Measurements from ENCODE around the gene GPR161. TPM values are rescaled to one million over a fixed set of nuclear protein-coding genes. Genes with fewer than 3 reads are reported as not detected.

The GPR161 gene
- total and polyA plus RNA-seq, 2 experiments from 2014 or later, result 7.9 to 11.6 TPM

DNA sequence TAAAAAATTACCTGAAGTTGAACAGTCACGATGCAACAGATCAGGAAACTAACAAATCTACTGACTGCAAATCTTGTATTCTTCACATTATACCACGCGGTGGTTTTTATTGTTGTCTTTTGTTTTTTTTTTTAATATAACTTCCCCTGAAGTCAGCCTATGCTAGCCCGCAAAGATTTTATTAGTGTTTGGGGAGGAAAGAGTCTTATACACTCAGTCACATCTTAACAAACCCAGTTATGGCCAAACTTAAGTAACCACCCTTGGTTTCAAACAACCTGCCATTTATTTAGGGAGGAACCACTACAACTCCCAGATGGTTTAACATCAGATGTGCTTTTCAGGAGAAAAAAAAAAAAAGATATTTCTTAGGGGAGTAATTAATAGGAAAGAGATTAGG, 15.2 kb upstream of the GPR161 start:
- H3K9me3 Mint-ChIP-seq, result no peaks in the 10 kb centered on the region; the same call in 2 of the 3 replicates
- no peaks in the 10 kb centered on the region for H3K36me3 ChIP-seq (ENCODE audit: insufficient read depth)

More for the DNA sequence above, 15.2 kb upstream of the GPR161 start:
- Histone ChIP-seq H3K9me2 (ENCODE audit: insufficient read depth) (no peaks in the 10 kb centered on the region), H3K27ac (ENCODE audit: low read depth) (no peak overlapping the region), H3F3A (replicated peaks; ENCODE audit: low read depth) (no peaks in the 10 kb centered on the region), H3K4me1 (ENCODE audit: insufficient read depth) (no peaks in the 10 kb centered on the region), H3K4me3 (no peak overlapping the region), H3K27me3 (ENCODE audit: insufficient read depth) (no peaks in the 10 kb centered on the region), H4K20me1 (replicated peaks; ENCODE audit: insufficient read depth) (no peaks in the 10 kb centered on the region), H3K79me2 (replicated peaks; ENCODE audit: insufficient read depth) (no peaks in the 10 kb centered on the region), H2AFZ (no peak overlapping the region), H3K4me2 (no peak overlapping the region)
- no peaks in the 10 kb centered on the region for H3K36me3 Mint-ChIP-seq (ENCODE audit: low read depth)
- H3K27ac Mint-ChIP-seq, result no peak overlapping the region
- TF ChIP-seq STAT1 (IDR thresholded peaks at IDR 0.05; ENCODE audit: unreplicated experiment) (no peak), CREB1 (CRISPR knock-in tag; IDR thresholded peaks at IDR 0.05; ENCODE audit: low read depth) (no peak), POLR2AphosphoS5 (IDR thresholded peaks at IDR 0.05; ENCODE audit: low read depth) (no peak), JUNB (IDR thresholded peaks at IDR 0.05; ENCODE audit: unreplicated experiment) (no peak), CTCF (conservative IDR thresholded peaks at IDR 0.05; ENCODE audit: low read depth in 2 of 2) (no peak), EZH2phosphoT487 (IDR thresholded peaks at IDR 0.05; ENCODE audit: unreplicated experiment) (no peak), REST (IDR thresholded peaks at IDR 0.05; ENCODE audit: unreplicated experiment) (no peak), ETS1 (IDR thresholded peaks at IDR 0.05) (no peak)
- TF ChIP-seq, protein P1, sequence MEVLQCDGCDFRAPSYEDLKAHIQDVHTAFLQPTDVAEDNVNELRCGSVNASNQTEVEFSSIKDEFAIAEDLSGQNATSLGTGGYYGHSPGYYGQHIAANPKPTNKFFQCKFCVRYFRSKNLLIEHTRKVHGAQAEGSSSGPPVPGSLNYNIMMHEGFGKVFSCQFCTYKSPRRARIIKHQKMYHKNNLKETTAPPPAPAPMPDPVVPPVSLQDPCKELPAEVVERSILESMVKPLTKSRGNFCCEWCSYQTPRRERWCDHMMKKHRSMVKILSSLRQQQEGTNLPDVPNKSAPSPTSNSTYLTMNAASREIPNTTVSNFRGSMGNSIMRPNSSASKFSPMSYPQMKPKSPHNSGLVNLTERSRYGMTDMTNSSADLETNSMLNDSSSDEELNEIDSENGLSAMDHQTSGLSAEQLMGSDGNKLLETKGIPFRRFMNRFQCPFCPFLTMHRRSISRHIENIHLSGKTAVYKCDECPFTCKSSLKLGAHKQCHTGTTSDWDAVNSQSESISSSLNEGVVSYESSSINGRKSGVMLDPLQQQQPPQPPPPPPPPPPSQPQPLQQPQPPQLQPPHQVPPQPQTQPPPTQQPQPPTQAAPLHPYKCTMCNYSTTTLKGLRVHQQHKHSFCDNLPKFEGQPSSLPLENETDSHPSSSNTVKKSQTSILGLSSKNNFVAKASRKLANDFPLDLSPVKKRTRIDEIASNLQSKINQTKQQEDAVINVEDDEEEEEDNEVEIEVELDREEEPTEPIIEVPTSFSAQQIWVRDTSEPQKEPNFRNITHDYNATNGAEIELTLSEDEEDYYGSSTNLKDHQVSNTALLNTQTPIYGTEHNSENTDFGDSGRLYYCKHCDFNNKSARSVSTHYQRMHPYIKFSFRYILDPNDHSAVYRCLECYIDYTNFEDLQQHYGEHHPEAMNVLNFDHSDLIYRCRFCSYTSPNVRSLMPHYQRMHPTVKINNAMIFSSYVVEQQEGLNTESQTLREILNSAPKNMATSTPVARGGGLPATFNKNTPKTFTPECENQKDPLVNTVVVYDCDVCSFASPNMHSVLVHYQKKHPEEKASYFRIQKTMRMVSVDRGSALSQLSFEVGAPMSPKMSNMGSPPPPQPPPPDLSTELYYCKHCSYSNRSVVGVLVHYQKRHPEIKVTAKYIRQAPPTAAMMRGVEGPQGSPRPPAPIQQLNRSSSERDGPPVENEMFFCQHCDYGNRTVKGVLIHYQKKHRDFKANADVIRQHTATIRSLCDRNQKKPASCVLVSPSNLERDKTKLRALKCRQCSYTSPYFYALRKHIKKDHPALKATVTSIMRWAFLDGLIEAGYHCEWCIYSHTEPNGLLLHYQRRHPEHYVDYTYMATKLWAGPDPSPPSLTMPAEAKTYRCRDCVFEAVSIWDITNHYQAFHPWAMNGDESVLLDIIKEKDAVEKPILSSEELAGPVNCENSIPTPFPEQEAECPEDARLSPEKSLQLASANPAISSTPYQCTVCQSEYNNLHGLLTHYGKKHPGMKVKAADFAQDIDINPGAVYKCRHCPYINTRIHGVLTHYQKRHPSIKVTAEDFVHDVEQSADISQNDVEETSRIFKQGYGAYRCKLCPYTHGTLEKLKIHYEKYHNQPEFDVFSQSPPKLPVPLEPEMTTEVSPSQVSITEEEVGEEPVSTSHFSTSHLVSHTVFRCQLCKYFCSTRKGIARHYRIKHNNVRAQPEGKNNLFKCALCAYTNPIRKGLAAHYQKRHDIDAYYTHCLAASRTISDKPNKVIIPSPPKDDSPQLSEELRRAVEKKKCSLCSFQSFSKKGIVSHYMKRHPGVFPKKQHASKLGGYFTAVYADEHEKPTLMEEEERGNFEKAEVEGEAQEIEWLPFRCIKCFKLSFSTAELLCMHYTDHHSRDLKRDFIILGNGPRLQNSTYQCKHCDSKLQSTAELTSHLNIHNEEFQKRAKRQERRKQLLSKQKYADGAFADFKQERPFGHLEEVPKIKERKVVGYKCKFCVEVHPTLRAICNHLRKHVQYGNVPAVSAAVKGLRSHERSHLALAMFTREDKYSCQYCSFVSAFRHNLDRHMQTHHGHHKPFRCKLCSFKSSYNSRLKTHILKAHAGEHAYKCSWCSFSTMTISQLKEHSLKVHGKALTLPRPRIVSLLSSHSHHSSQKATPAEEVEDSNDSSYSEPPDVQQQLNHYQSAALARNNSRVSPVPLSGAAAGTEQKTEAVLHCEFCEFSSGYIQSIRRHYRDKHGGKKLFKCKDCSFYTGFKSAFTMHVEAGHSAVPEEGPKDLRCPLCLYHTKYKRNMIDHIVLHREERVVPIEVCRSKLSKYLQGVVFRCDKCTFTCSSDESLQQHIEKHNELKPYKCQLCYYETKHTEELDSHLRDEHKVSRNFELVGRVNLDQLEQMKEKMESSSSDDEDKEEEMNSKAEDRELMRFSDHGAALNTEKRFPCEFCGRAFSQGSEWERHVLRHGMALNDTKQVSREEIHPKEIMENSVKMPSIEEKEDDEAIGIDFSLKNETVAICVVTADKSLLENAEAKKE (CRISPR knock-in tag; IDR thresholded peaks at IDR 0.05), result no peak
- DNase-seq (ENCODE audit: low spot score) (no peak), ATAC-seq (no peak)
- peaks cover 5% of the 10 kb centered on the region for H3K27me3 Mint-ChIP-seq (ENCODE audit: insufficient read depth, low read depth, poor library complexity)
- H3K4me3 Mint-ChIP-seq, result no peak overlapping the region
- H3K4me1 Mint-ChIP-seq, result peaks cover 7% of the 10 kb centered on the region
